A549 (cell line): ENCODE measurements around the gene KDM4D. TPM values are rescaled to one million over a fixed set of nuclear protein-coding genes. Genes with fewer than 3 reads are reported as not detected.

ENCODE experiments used
- ATAC-seq, 2 experiments: fragments of 200-7000 bp in 1 of 2; fragments of >200 bp in 1 of 2; cut with Nextera tagmentation in 1 of 2; cut with Tn5 transposase in 1 of 2; 3 replicates each; pipeline versions ENCODE4 v1.8.0 to v1.9.1; 2018 to 2020; ENCODE audit warnings: mild to moderate bottlenecking in 1 of 2, moderate library complexity in 1 of 2
- CTCF ChIA-PET: fragments of 300-600 bp; sonication (Branson Sonifier 250); formaldehyde crosslinking; extraction: SDS; loops from one replicate; lab custom pipeline; 2021; ENCODE audit warnings: antibody characterized with exemption, inconsistent platforms; lab: Yijun Ruan, JAX
- POLR2A ChIA-PET: fragments of 350-600 bp; formaldehyde crosslinking; extraction: SDS; loops from one replicate; lab custom pipeline; 2021; ENCODE audit warnings: antibody characterized with exemption, inconsistent platforms; lab: Yijun Ruan, JAX
- DNase-seq, 2 experiments: peaks; one replicate each; pipeline versions ENCODE4 v3.0.0 to v3.0.0-alpha.2; 2011 to 2016; ENCODE audit warnings: low read depth in 1 of 2, low spot score in 1 of 2
- FAIRE-seq: peaks from 2 replicates; lab custom pipeline; 2011; peaks lifted over from hg19 to GRCh38; lab: Jason Lieb, UNC
- H3K27ac ChIP-seq, 2 experiments: fragments of >200 bp; sonication (Bioruptor Twin); formaldehyde crosslinking; 3 replicates each; pipeline ENCODE4 v1.5.1; 2016 to 2017
- H3K4me1 ChIP-seq: fragments of >200 bp; sonication (Bioruptor Twin); formaldehyde crosslinking; 3 replicates; pipeline ENCODE4 v1.6.1; 2016
- H3K4me2 ChIP-seq: fragments of >200 bp; sonication (Bioruptor Twin); formaldehyde crosslinking; 3 replicates; pipeline ENCODE4 v1.6.1; 2016
- H3K4me3 ChIP-seq: fragments of >200 bp; sonication (Bioruptor Twin); formaldehyde crosslinking; 3 replicates; pipeline ENCODE4 v1.5.1; 2016
- H3K9me3 ChIP-seq: fragments of >200 bp; sonication (Bioruptor Twin); formaldehyde crosslinking; 3 replicates; pipeline ENCODE4 v1.6.1; 2016
- BHLHE40 ChIP-seq: IDR thresholded peaks from 2 replicates; pipeline ENCODE4 v1.6.1; 2012; ENCODE audit warnings: low read depth, low read length, inconsistent platforms
- HOXA7 ChIP-seq: fragments of 250-450 bp; sonication (Bioruptor Pico); IDR thresholded peaks from 2 replicates; pipeline ENCODE4 v1.5.0; 2020; ENCODE audit warnings: mild to moderate bottlenecking, moderate library complexity
- JUNB ChIP-seq: fragments of >200 bp; sonication (Bioruptor Twin); formaldehyde crosslinking; IDR thresholded peaks from 2 replicates; pipeline ENCODE4 v1.6.1; 2016
- RARB ChIP-seq: fragments of 250-450 bp; sonication (Bioruptor Pico); IDR thresholded peaks from 2 replicates; pipeline ENCODE4 v1.8.0; 2021; ENCODE audit warnings: mild to moderate bottlenecking, moderate library complexity
- RCOR1 ChIP-seq: fragments of 150-350 bp; IDR thresholded peaks from 2 replicates; pipeline ENCODE4 v1.6.1; 2014; ENCODE audit warnings: antibody characterized with exemption, low read length, low read depth
- ZC3H11A ChIP-seq: fragments of 450-650 bp; IDR thresholded peaks from 2 replicates; pipeline ENCODE4 v1.6.1; 2014; ENCODE audit warnings: antibody characterized with exemption, mild to moderate bottlenecking
- ZFP36 ChIP-seq: fragments of 450-650 bp; IDR thresholded peaks from 2 replicates; pipeline ENCODE4 v1.6.1; 2014; ENCODE audit warnings: borderline replicate concordance; ENCODE audit not compliant: partially characterized antibody
- ZNF302 ChIP-seq: fragments of 250-450 bp; sonication (Bioruptor Pico); IDR thresholded peaks from 2 replicates; pipeline ENCODE4 v1.9.0; 2021; ENCODE audit warnings: inconsistent platforms, mild to moderate bottlenecking, moderate library complexity
- polyA plus RNA-seq, 4 experiments: library from polyadenylated mRNA; depleted of rRNA in 3 of 4; stranded (reverse); fragments of >200 nt; fragmentation: RNase III in 1 of 4; extraction: RNeasy Plus Mini Kit Qiagen cat#74134 plus additional on column Dnase treatment in 1 of 4; gene quantifications; 2 replicates in 3 of 4; 3 replicates in 1 of 4; pipeline ENCODE4 v1.2.3, GENCODE V29; 2011 to 2017
- TF ChIP-seq, protein P1 (sequence below): IDR thresholded peaks from 2 replicates; pipeline ENCODE4 v1.6.1; 2012
- TF ChIP-seq, protein P2 (sequence below): IDR thresholded peaks from 2 replicates; pipeline ENCODE4 v1.6.1; 2012; ENCODE audit warnings: low read depth, borderline replicate concordance

The KDM4D gene
- polyA plus RNA-seq, 2 of the 4 experiments (the other 2 are of a cell fraction) = 0.58 to 1.1 TPM

DNA sequence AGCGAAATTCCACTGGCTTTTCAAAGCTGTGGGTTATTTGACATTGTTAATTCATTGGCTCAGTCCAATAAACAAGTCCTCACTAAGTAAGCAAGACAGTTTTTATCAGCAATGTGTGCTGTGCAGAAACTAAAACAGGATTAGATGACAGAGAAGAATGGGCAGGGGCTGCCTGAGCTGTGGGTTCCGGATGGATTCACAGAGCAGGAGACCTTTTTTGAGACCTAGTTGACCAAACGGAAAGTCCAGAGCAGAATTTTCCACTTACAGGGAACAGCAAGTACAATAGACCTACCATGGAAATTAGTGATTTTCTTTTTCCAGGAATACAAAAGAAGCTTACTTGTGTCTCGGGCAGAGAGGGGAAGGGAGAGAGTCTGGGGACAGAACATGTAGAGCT, 70.5 kb downstream of the KDM4D start (continued):
- TF ChIP-seq, protein P1, sequence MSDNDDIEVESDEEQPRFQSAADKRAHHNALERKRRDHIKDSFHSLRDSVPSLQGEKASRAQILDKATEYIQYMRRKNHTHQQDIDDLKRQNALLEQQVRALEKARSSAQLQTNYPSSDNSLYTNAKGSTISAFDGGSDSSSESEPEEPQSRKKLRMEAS = no peak
- TF ChIP-seq JUNB (no peak), ZFP36 (no peak), ZNF302 (CRISPR knock-in tag) (no peak), RARB (CRISPR knock-in tag) (no peak), ZC3H11A (no peak), RCOR1 (no peak), BHLHE40 (no peak)
- TF ChIP-seq, protein P2, sequence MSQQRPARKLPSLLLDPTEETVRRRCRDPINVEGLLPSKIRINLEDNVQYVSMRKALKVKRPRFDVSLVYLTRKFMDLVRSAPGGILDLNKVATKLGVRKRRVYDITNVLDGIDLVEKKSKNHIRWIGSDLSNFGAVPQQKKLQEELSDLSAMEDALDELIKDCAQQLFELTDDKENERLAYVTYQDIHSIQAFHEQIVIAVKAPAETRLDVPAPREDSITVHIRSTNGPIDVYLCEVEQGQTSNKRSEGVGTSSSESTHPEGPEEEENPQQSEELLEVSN = no peak

DNA sequence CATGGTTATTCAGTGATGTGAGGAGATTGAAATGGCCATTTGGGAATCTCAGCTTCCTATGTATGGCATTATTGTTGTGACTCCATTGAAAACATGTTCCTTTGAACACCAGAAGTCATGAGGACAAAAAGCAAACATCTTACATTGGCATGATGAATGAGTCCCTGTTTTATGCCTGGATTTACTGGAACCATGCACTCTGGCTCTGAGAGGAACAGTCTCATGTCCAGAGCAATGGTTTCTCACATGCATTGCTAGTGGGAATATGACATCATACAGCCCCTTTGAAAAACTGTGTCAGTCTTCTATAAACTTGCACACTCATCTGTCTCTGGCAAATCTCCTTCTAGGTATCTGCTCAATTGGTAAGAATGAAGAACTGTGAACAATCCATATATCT, 72.3 kb downstream of the KDM4D start:
- ATAC-seq (no peak), FAIRE-seq (no peak)

More for the DNA sequence above, 72.3 kb downstream of the KDM4D start:
- CTCF ChIA-PET = no interaction called here
- TF ChIP-seq, protein P1 = no peak
- no peak for TF ChIP-seq RCOR1
- TF ChIP-seq HOXA7 (CRISPR knock-in tag) = no peak
- no peak for TF ChIP-seq ZC3H11A
- DNase-seq = no peak
- Histone ChIP-seq H3K4me2 (no peak overlapping the region), H3K4me1 (no peaks in the 10 kb centered on the region), H3K4me3 (no peak overlapping the region), H3K27ac (no peak overlapping the region), H3K9me3 (no peaks in the 10 kb centered on the region)
- POLR2A ChIA-PET = no interaction called here

Other genes with a start within 250 kb of the KDM4D start
- 12.2 TPM in 2 replicates for gene AMOTL1, start 205.4 kb upstream of the KDM4D start, polyA plus RNA-seq (2011; rRNA removed)
- gene AMOTL1, start 205.4 kb upstream of the KDM4D start, polyA plus RNA-seq (2017; fragmentation: RNase III; extraction: RNeasy Plus Mini Kit Qiagen cat#74134 plus additional on column Dnase treatment) = 3.4 to 4.0 TPM (median 3.9 TPM) in 3 replicates
- 31.8 and 42.8 TPM in 2 replicates for gene CWC15, start 153 bp upstream of the KDM4D start, polyA plus RNA-seq (2011; rRNA removed)
- 37.6 to 39.2 TPM (median 38.3 TPM) in 3 replicates for gene CWC15, start 153 bp upstream of the KDM4D start, polyA plus RNA-seq (2017; fragmentation: RNase III; extraction: RNeasy Plus Mini Kit Qiagen cat#74134 plus additional on column Dnase treatment)
- gene KDM4E, start 51.5 kb downstream of the KDM4D start, polyA plus RNA-seq (2011; rRNA removed) = not detected in 2 replicates
- gene KDM4E, start 51.5 kb downstream of the KDM4D start, polyA plus RNA-seq (2017; fragmentation: RNase III; extraction: RNeasy Plus Mini Kit Qiagen cat#74134 plus additional on column Dnase treatment) = not detected in 3 replicates
- not detected in 2 replicates for gene KDM4F, start 75.7 kb downstream of the KDM4D start, polyA plus RNA-seq (2011; rRNA removed)
- gene KDM4F, start 75.7 kb downstream of the KDM4D start, polyA plus RNA-seq (2017; fragmentation: RNase III; extraction: RNeasy Plus Mini Kit Qiagen cat#74134 plus additional on column Dnase treatment) = not detected in 3 replicates
- 27.6 and 30.2 TPM in 2 replicates for gene SRSF8, start 93.2 kb downstream of the KDM4D start, polyA plus RNA-seq (2011; rRNA removed)
- gene SRSF8, start 93.2 kb downstream of the KDM4D start, polyA plus RNA-seq (2017; fragmentation: RNase III; extraction: RNeasy Plus Mini Kit Qiagen cat#74134 plus additional on column Dnase treatment) = 15.1 to 16.7 TPM (median 15.5 TPM) in 3 replicates
- gene ENDOD1, start 116.1 kb downstream of the KDM4D start, polyA plus RNA-seq (2011; rRNA removed) = 8.1 and 8.3 TPM in 2 replicates
- gene ENDOD1, start 116.1 kb downstream of the KDM4D start, polyA plus RNA-seq (2017; fragmentation: RNase III; extraction: RNeasy Plus Mini Kit Qiagen cat#74134 plus additional on column Dnase treatment) = 8.0 to 8.8 TPM (median 8.6 TPM) in 3 replicates